ENCODE measurements around the gene SMARCA1. TPM values are rescaled to one million over a fixed set of nuclear protein-coding genes. Genes with fewer than 3 reads are reported as not detected.
"Not testable (repeated sequence)": the region's sequence is repeated elsewhere in the genome, so short reads cannot be mapped to it uniquely, and the experiment has no call there.

SMARCA1 gene
- total RNA-seq, 1 experiment from 2014 or later, result 35.6 TPM

DNA sequence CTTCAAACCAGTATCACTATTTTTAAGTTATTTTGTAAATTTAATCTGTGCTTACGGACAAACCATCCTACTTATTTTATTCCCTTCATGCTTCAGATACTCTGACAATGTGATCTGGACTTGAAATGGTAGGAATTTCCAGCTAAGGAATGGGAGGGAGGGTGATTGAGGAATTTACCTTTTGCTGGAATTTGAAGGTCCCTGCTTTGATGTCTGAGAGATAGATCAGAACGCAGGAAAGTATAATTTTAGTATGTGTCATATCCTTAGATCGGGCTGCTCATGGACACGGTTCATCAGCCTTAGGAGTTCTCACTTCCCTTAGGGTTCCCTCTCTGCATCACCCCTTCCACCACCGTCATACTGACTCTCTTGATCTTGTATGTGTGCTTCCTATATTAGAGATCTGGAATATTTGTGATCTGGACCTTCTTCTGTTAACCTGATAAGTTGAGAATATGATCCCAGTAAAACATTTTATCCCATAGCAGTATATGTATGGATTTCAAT, 33.6 kb upstream of the SMARCA1 start:
- ChIA-PET CTCF (no interaction called here), POLR2A (ENCODE audit: unreplicated experiment) (no interaction called here)
- H3K9ac ChIP-seq (ENCODE audit: low read length), result no peak overlapping the region
- no peaks in the 10 kb centered on the region for H3K9me2 ChIP-seq (replicated peaks; ENCODE audit: low read length)
- no peaks in the 10 kb centered on the region for H3F3A ChIP-seq (ENCODE audit: low read length, unreplicated experiment)
- H3K4me1 ChIP-seq (ENCODE audit: insufficient read depth, low read length), result no peaks in the 10 kb centered on the region
- no peak for ATAC-seq
- no peak overlapping the region for H3K27ac ChIP-seq (ENCODE audit: low read length)
- H3K36me3 ChIP-seq (ENCODE audit: low read depth, low read length), result peaks cover 16% of the 10 kb centered on the region; the same call in 1 of the 2 replicates
- no peak for DNase-seq
- H3K9me3 ChIP-seq (ENCODE audit: low read length), result no peaks in the 10 kb centered on the region
- H3K79me2 ChIP-seq (ENCODE audit: low read length), result no peaks in the 10 kb centered on the region
- H3K4me2 ChIP-seq (ENCODE audit: low read length), result no peak overlapping the region
- H4K20me1 ChIP-seq (ENCODE audit: low read length), result no peaks in the 10 kb centered on the region
- no peak overlapping the region for H2AFZ ChIP-seq (ENCODE audit: low read length)
- intact Hi-C loops (cut with micrococcal nuclease), result no loop called here
- TF ChIP-seq EZH2 (IDR thresholded peaks at IDR 0.05; ENCODE audit: low read length, unreplicated experiment) (no peak), EZH2phosphoT487 (IDR thresholded peaks at IDR 0.05; ENCODE audit: borderline replicate concordance, low read length) (no peak)
- TF ChIP-seq, protein P1, sequence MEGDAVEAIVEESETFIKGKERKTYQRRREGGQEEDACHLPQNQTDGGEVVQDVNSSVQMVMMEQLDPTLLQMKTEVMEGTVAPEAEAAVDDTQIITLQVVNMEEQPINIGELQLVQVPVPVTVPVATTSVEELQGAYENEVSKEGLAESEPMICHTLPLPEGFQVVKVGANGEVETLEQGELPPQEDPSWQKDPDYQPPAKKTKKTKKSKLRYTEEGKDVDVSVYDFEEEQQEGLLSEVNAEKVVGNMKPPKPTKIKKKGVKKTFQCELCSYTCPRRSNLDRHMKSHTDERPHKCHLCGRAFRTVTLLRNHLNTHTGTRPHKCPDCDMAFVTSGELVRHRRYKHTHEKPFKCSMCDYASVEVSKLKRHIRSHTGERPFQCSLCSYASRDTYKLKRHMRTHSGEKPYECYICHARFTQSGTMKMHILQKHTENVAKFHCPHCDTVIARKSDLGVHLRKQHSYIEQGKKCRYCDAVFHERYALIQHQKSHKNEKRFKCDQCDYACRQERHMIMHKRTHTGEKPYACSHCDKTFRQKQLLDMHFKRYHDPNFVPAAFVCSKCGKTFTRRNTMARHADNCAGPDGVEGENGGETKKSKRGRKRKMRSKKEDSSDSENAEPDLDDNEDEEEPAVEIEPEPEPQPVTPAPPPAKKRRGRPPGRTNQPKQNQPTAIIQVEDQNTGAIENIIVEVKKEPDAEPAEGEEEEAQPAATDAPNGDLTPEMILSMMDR (conservative IDR thresholded peaks at IDR 0.05; ENCODE audit: low read depth, low read length), result no peak
- H3K4me3 ChIP-seq (ENCODE audit: low read length), result no peak overlapping the region
- H3K27me3 ChIP-seq (ENCODE audit: low read length), result no peaks in the 10 kb centered on the region
- no TSS peak for BruUV-seq (replicated peaks)

DNA sequence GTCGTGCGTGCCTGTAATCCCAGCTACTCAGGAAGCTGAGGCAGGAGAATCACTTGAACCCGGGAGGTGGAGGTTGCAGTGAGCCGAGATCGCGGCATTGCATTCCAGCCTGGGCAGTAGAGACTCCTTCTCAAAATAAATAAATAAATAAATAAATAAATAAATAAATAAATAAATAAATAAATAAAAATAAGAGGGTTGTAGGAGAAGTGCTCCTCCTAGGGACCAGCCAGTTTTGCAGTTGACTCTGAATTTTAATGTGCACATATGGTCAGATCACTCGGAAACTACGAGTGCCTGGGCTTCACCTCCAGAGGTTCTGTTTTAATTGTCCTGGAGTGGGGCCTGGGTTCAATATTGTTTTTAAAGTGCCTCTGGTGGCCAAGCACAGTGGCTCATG, 31.5 kb upstream of the SMARCA1 start:
- ATAC-seq; H3K27me3 ChIP-seq (ENCODE audit: low read length); H3F3A ChIP-seq (ENCODE audit: low read length, unreplicated experiment); H3K4me3 ChIP-seq (ENCODE audit: low read length); H3K79me2 ChIP-seq (ENCODE audit: low read length); H2AFZ ChIP-seq (ENCODE audit: low read length); POLR2A ChIA-PET (ENCODE audit: unreplicated experiment); H3K9me3 ChIP-seq (ENCODE audit: low read length); H3K4me2 ChIP-seq (ENCODE audit: low read length); H3K9ac ChIP-seq (ENCODE audit: low read length); DNase-seq; BruUV-seq (replicated peaks); H3K4me1 ChIP-seq (ENCODE audit: insufficient read depth, low read length); H3K9me2 ChIP-seq (replicated peaks; ENCODE audit: low read length); H4K20me1 ChIP-seq (ENCODE audit: low read length); CTCF ChIA-PET; H3K27ac ChIP-seq (ENCODE audit: low read length); intact Hi-C loops (cut with micrococcal nuclease): not testable (repeated sequence)
- peaks cover 13% of the 10 kb centered on the region for H3K36me3 ChIP-seq (ENCODE audit: low read depth, low read length)

DNA sequence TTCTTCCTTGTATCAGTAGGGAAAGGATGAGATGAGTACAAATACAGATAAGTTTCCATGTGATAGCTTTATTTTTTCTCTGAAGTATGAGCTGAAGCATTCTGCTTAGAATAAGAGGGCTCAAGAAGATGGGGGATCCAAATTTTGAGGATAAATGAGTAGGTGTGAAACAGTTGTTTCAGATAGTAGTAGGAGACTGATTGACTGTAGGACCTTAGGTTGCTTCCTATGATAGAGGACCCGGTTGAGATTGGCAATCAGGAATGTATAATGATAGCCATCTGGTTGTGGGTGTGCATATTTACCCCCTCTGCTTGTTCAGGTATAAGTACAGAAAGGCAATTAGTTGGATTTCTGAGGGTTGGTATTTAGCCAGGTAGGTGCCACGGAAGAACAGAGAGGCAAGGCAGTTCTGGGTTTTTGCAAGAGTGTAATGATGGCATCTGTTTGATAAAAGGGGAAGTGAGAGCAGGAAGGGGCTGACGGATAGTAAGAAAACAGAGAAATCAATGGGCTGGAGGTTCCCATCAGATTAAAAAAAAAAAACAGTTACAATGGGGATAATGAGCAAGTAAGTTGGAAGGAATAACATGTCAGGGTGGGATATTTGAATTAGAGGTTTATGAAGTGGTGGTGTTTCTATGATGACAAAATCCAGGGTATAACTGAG, 30.5 kb upstream of the SMARCA1 start:
- Histone ChIP-seq H3K9me2 (replicated peaks; ENCODE audit: low read length) (no peaks in the 10 kb centered on the region), H3F3A (ENCODE audit: low read length, unreplicated experiment) (no peaks in the 10 kb centered on the region), H2AFZ (ENCODE audit: low read length) (no peak overlapping the region), H3K9me3 (ENCODE audit: low read length) (no peaks in the 10 kb centered on the region), H4K20me1 (ENCODE audit: low read length) (no peaks in the 10 kb centered on the region), H3K9ac (ENCODE audit: low read length) (no peak overlapping the region), H3K4me3 (ENCODE audit: low read length) (no peak overlapping the region), H3K4me1 (ENCODE audit: insufficient read depth, low read length) (no peaks in the 10 kb centered on the region), H3K27me3 (ENCODE audit: low read length) (no peaks in the 10 kb centered on the region), H3K79me2 (ENCODE audit: low read length) (no peaks in the 10 kb centered on the region), H3K36me3 (ENCODE audit: low read depth, low read length) (peaks cover 10% of the 10 kb centered on the region), H3K4me2 (ENCODE audit: low read length) (no peak overlapping the region), H3K27ac (ENCODE audit: low read length) (no peak overlapping the region)
- intact Hi-C loops (cut with micrococcal nuclease), result no loop called here
- TF ChIP-seq EZH2 (IDR thresholded peaks at IDR 0.05; ENCODE audit: low read length, unreplicated experiment), result no peak
- no peak for TF ChIP-seq EZH2phosphoT487 (IDR thresholded peaks at IDR 0.05; ENCODE audit: borderline replicate concordance, low read length)
- TF ChIP-seq, protein P1 (conservative IDR thresholded peaks at IDR 0.05; ENCODE audit: low read depth, low read length), result no peak
- CTCF ChIA-PET, result no interaction called here
- ATAC-seq (no peak), DNase-seq (no peak)
- BruUV-seq (replicated peaks), result TSS peak; percentile 25
- POLR2A ChIA-PET (ENCODE audit: unreplicated experiment), result no interaction called here
